HepG2 (cell line): Measurements from ENCODE around the gene MAPK7.

Experiments used
- POLR2A ChIP-seq, 2 experiments: IDR thresholded peaks; 2 replicates each; pipeline ENCODE4 v1.6.1; 2011; ENCODE audit warnings: low read depth in 2 of 2, low read length in 2 of 2, mild to moderate bottlenecking in 1 of 2, moderate library complexity in 1 of 2; ENCODE audit not compliant: insufficient read depth in 1 of 2
- ZC3H4 ChIP-seq: sonication (generic); formaldehyde crosslinking; IDR thresholded peaks from 2 replicates; pipeline ENCODE4 v1.4.0; 2020; ENCODE audit warnings: missing genetic modification reagents, borderline replicate concordance
- TF ChIP-seq, protein P1 (sequence below): sonication (generic); formaldehyde crosslinking; conservative IDR thresholded peaks from 2 replicates; pipeline ENCODE4 v1.8.0; 2022; ENCODE audit warnings: missing genetic modification reagents

DNA sequence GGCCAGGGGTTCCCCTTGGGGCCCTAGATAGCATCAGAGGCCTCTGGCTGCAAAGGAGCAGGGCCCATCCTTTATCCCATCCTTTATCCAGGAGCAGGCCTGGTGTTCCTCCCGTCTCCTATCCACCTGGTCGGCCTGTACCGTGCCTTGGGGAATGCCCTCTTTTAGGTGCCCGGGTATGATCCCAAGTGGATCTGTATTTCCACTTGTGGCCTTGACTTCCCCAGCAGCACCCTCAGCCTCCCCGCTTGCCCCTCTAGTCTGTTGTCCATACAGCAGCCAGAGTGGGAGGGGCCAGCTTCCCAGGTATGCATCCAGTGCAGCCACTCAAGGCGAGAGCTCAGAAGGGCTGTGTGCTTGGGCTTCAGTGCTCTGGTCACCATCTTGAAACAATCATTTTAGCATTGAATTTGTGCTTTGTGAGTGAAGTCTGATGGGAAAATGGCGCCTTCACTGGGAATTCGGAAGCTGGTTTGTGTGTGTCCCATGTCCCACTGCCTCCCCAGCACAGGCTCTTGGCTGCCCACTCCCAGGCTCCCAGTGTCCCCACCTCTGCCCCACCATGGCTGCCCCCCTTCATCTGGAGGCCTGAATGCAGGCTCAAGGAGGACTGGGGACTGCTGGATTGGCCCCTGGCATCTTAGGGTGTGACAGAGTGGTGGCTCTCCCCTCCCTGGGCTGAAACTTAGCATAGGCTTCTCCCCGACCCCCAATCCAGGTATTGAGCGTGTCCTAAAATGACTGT lies 29.5 kb downstream of the MAPK7 start:
- TF ChIP-seq ZC3H4 = no peak
- TF ChIP-seq, protein P1, sequence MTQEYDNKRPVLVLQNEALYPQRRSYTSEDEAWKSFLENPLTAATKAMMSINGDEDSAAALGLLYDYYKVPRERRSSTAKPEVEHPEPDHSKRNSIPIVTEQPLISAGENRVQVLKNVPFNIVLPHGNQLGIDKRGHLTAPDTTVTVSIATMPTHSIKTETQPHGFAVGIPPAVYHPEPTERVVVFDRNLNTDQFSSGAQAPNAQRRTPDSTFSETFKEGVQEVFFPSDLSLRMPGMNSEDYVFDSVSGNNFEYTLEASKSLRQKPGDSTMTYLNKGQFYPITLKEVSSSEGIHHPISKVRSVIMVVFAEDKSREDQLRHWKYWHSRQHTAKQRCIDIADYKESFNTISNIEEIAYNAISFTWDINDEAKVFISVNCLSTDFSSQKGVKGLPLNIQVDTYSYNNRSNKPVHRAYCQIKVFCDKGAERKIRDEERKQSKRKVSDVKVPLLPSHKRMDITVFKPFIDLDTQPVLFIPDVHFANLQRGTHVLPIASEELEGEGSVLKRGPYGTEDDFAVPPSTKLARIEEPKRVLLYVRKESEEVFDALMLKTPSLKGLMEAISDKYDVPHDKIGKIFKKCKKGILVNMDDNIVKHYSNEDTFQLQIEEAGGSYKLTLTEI = no peak
- no peak for TF ChIP-seq POLR2A (IDR thresholded peaks at IDR 0.05; ENCODE audit: insufficient read depth in 1 of 2, low read depth in 2 of 2, low read length in 2 of 2)
